KBM-7 (cell line): ENCODE measurements around the gene UBE3B.
A peak's percentile ranks its signal among the peaks of the same experiment; 100 is the strongest.
"Not testable (repeated sequence)": the region's sequence is repeated elsewhere in the genome, so short reads cannot be mapped to it uniquely, and the experiment has no call there.

Source experiments
- DNase-seq: peaks from one replicate; pipeline ENCODE4 v3.0.0-alpha.2; 2015
- in situ Hi-C: fragments of 300-500 bp; cut with MboI; formaldehyde crosslinking; loops from 2 replicates; pipeline ENCODE4 v1.14.3; 2020; ENCODE audit warnings: low sequenced_read_pairs, low pct_unique_long_range_greater_than_20kb, mixed read lengths

The UBE3B gene

GRCh38 chr12:109477185-109477962 lies at the start of gene UBE3B, which contains the start of gene KCTD10:
UBE3B (plus strand) TSS chr12:109477634; CDS start chr12:109483552, 5,918 bp downstream.
KCTD10 (minus strand) TSS chr12:109477300; CDS start chr12:109477262, 38 bp downstream.
- in situ Hi-C loops = no loop called here
- peak; percentile 91 for DNase-seq

GRCh38 chr12:109428037-109428629 lies 49.3 kb upstream of the UBE3B start:
- in situ Hi-C loops = no loop called here

GRCh38 chr12:109428804-109429203 lies 48.6 kb upstream of the UBE3B start:
- in situ Hi-C loops, DNase-seq: not testable (repeated sequence)

More at GRCh38 chr12:109428037-109428629, 49.3 kb upstream of the UBE3B start:
- peak; percentile 84 for DNase-seq

GRCh38 chr12:109430244-109430643 lies 47.2 kb upstream of the UBE3B start:
- in situ Hi-C loops = no loop called here
- no peak for DNase-seq

- in situ Hi-C loops = no loop called here
Observed at GRCh38 chr12:109432431-109432830, 45.0 kb upstream of the UBE3B start.

GRCh38 chr12:109432842-109433304 lies 44.6 kb upstream of the UBE3B start:
- in situ Hi-C loops = no loop called here
- DNase-seq = peak; percentile 78

More at GRCh38 chr12:109432431-109432830, 45.0 kb upstream of the UBE3B start:
- no peak for DNase-seq

- DNase-seq = peak; percentile 13
- in situ Hi-C loops = no loop called here
Observed at GRCh38 chr12:109433618-109434017, 43.8 kb upstream of the UBE3B start.

GRCh38 chr12:109434582-109434981 lies 42.9 kb upstream of the UBE3B start:
- in situ Hi-C loops = no loop called here
- DNase-seq = no peak

- in situ Hi-C loops = no loop called here
- DNase-seq = no peak
Observed at GRCh38 chr12:109435428-109436187, 41.8 kb upstream of the UBE3B start.

GRCh38 chr12:109436188-109436560 lies 41.3 kb upstream of the UBE3B start:
- no peak for DNase-seq
- in situ Hi-C loops = no loop called here

- in situ Hi-C loops = no loop called here
- DNase-seq = no peak
Observed at GRCh38 chr12:109439181-109439580, 38.3 kb upstream of the UBE3B start.

- in situ Hi-C loops = not testable (repeated sequence)
Observed at GRCh38 chr12:109439951-109440350, 37.5 kb upstream of the UBE3B start.

GRCh38 chr12:109440851-109441490 lies 36.5 kb upstream of the UBE3B start:
- DNase-seq = no peak
- in situ Hi-C loops = no loop called here

More at GRCh38 chr12:109439951-109440350, 37.5 kb upstream of the UBE3B start:
- not testable (repeated sequence) for DNase-seq

GRCh38 chr12:109443794-109444193 lies 33.6 kb upstream of the UBE3B start:
- in situ Hi-C loops = no loop called here
- DNase-seq = no peak

- DNase-seq = no peak
- in situ Hi-C loops = no loop called here
Observed at GRCh38 chr12:109444259-109444658, 33.2 kb upstream of the UBE3B start.

- in situ Hi-C loops = no loop called here
- no peak for DNase-seq
Observed at GRCh38 chr12:109445191-109445609, 32.2 kb upstream of the UBE3B start.

- in situ Hi-C loops = no loop called here
- DNase-seq = no peak
Observed at GRCh38 chr12:109446869-109447268, 30.6 kb upstream of the UBE3B start.

GRCh38 chr12:109447482-109447881 lies 30.0 kb upstream of the UBE3B start:
- DNase-seq = no peak
- in situ Hi-C loops = no loop called here

GRCh38 chr12:109448272-109448671 lies 29.2 kb upstream of the UBE3B start:
- in situ Hi-C loops = no loop called here
- DNase-seq = no peak
